Activated CD4-positive, alpha-beta T cell treated with anti-CD3 and anti-CD28 coated beads for 1 hour (primary cell): Measurements from ENCODE around the gene KIF1A.

ENCODE experiments used
- DNase-seq: peaks from one replicate; pipeline ENCODE4 v3.0.0-alpha.2; 2020

The KIF1A gene

GRCh38 chr2:240796543-240797499, 23.2 kb downstream of the KIF1A start:
- DNase-seq, result no peak

GRCh38 chr2:240795916-240796510, 24.0 kb downstream of the KIF1A start:
- no peak for DNase-seq

- no peak for DNase-seq
These were observed 24.6 kb downstream of the KIF1A start for GRCh38 chr2:240795454-240795853.

- no peak for DNase-seq
These were observed 25.8 kb downstream of the KIF1A start for GRCh38 chr2:240794178-240794721.

- no peak for DNase-seq
These were observed 26.5 kb downstream of the KIF1A start for GRCh38 chr2:240793313-240794177.

- no peak for DNase-seq
These were observed 27.2 kb downstream of the KIF1A start for GRCh38 chr2:240792629-240793312.

- DNase-seq, result no peak
These were observed 28.0 kb downstream of the KIF1A start for GRCh38 chr2:240791821-240792628.

- no peak for DNase-seq
These were observed 28.7 kb downstream of the KIF1A start for GRCh38 chr2:240791221-240791800.

GRCh38 chr2:240790370-240791220, 29.4 kb downstream of the KIF1A start:
- DNase-seq, result no peak

GRCh38 chr2:240789501-240790369, 30.3 kb downstream of the KIF1A start:
- DNase-seq, result no peak

- no peak for DNase-seq
These were observed 31.0 kb downstream of the KIF1A start for GRCh38 chr2:240789051-240789453.

- DNase-seq, result no peak
These were observed 31.5 kb downstream of the KIF1A start for GRCh38 chr2:240788482-240788881.

GRCh38 chr2:240787521-240788472, 32.2 kb downstream of the KIF1A start:
- DNase-seq, result no peak

GRCh38 chr2:240786871-240787311, 33.1 kb downstream of the KIF1A start:
- DNase-seq, result no peak

- DNase-seq, result no peak
These were observed 33.6 kb downstream of the KIF1A start for GRCh38 chr2:240786355-240786841.

GRCh38 chr2:240785424-240786335, 34.3 kb downstream of the KIF1A start:
- DNase-seq, result no peak
